HG02610 (cell line): ENCODE measurements around the gene CENPA.
"Not testable (repeated sequence)": the region's sequence is repeated elsewhere in the genome, so short reads cannot be mapped to it uniquely, and the experiment has no call there.

ENCODE experiments used
- ATAC-seq: cut with Tn5 transposase; IDR thresholded peaks from one replicate; pipeline ENCODE4 v1.9.1; 2021; ENCODE audit warnings: mild to moderate bottlenecking, moderate library complexity; ENCODE audit not compliant: unreplicated experiment

CENPA gene

DNA sequence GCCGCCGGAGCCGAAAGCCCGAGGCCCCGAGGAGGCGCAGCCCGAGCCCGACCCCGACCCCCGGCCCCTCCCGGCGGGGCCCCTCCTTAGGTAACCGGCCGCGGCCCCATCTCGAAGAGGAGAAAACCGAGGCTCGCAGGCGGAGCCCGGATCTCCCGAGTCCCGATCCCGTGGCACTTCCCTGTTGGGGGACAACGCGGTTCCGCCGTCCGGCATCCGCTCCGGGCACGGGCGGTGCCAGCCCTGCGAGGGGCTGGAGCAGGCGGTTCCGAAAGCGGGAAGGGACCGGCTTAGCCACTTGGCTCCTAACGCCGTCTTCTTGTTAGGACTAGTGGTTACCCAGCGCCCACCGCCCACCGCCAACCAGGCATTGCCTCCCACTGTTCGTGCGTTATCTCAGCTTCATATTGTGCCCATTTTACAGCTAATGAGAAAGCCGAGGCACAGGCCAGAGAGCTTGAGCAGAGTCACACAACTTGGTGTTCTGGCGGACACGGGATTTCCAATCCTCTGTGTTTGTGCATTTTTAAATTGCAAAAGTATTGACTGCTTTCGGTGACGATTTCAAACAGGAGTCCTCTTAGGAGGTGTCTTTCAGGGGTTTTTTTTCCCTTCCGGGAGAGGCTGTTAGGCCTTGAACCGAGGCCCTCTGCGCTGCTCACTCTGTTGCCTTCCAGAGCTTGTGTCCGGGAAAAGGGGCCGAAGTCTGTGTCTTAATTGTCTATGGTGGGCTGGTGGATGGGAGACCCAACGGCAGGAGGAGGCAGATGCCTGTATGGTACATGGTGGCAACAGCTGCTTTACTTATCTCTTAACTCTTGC is 562 bp downstream of the CENPA start:
- peak; percentile 8 for ATAC-seq

DNA sequence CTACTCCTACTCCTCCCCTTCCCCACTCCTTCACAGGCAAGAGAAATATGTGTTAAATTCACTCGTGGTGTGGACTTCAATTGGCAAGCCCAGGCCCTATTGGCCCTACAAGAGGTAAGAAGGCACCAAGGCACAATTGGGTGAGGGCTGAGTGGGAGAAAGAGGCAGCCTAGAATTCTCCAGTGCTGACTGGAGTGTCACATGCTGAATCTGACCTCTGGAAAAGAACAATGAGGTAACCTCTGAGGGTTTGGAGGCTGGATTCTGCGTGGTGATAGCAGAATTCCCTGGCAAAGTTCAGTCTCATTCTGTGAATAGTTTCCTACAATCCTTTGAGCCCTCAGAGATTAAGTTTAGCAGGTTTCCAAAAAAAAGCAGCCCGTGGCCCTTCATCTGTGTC is 6.9 kb downstream of the CENPA start:
- ATAC-seq, result no peak

DNA sequence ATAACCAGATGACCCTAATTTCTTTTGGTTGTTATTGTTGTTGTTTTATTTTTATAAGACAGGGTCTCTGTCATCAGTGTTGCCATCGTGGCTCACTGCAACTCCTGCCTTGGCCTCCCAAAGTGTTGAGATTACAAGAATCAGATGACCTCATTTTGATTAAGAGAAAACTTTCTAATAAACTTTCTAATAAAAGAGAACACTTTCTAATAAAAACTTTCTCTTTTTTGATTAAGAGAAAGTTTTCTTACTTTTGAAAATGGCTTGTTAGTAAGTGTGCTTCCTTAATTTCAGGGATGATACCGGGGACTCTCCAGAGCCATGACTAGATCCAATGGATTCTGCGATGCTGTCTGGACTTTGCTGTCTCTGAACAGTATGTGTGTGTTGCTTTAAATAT is 7.7 kb downstream of the CENPA start:
- ATAC-seq, result no peak

DNA sequence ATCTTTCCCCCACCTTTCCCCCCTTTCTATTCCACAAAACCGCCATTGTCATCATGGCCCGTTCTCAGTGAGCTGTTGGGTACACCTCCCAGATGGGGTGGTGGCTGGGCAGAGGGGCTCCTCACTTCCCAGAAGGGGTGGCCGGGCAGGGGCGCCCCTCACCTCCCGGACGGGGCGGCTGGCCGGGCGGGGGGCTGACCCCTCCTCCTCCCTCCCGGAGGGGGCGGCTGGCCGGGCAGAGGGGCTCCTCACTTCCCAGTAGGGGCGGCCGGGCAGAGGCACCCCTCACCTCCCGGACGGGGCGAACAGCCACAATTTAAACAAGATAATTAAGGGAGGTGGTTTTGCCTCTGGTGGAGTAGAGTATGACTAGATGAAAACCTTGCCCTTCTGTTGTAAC is 9.3 kb downstream of the CENPA start:
- ATAC-seq, result not testable (repeated sequence)

DNA sequence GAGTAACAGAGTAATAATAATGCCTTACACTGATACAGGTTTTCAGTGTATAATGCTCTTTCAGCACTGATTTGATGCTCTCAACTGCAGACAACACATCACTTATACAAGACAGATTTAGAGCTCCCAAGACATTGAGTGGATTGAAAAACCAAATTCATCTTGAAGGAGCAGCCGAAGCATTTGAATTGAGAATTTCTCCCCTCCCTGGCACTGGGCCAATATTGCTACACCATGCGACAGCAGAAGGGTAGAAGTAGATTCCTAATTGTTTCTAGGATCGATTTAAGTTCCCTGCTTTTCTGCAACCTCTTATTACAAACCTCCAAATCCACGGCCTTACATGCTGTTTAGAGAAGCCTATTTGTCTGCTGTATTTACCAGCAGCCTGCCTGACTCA is 15.5 kb downstream of the CENPA start:
- no peak for ATAC-seq

DNA sequence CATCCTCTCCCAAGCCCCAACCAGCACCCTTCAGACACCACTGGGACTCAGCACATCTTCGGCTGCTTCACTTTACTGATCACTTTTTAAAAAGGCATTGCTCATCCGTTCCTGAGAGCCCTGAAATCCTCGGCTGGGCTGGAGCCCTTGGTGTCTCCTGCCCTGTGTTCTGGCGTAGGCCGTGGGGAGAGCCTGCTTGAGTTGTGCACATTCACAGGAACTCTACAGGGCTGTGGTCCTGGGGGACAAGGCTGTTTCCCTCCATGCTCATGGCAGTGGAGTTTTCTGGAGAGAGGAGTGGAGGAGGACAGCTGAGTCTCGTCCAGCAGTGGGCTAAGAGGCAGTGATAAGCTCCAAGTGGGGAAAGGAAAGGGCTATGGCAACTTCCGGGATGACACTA is 15.9 kb downstream of the CENPA start:
- ATAC-seq, result no peak

DNA sequence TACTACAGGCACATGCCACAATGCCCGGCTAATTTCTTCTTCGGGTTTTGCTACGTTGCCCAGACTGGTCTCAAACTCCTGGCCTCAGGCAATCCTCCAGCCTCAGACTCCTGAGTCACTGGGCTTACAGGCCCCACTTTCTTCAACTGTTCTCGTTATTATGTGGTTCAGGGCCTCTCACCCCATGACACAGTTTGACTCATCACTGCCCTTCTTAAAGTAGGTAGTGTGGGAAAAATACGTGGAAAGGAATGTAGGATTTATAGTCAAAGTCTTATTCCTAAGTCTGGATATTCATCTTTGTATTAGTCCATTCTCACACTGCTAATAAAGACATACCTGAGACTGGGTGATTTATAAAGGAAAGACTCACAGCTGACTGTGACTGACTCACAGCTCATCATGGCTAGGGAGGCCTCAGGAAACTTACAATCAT is 19.4 kb downstream of the CENPA start:
- ATAC-seq, result no peak

DNA sequence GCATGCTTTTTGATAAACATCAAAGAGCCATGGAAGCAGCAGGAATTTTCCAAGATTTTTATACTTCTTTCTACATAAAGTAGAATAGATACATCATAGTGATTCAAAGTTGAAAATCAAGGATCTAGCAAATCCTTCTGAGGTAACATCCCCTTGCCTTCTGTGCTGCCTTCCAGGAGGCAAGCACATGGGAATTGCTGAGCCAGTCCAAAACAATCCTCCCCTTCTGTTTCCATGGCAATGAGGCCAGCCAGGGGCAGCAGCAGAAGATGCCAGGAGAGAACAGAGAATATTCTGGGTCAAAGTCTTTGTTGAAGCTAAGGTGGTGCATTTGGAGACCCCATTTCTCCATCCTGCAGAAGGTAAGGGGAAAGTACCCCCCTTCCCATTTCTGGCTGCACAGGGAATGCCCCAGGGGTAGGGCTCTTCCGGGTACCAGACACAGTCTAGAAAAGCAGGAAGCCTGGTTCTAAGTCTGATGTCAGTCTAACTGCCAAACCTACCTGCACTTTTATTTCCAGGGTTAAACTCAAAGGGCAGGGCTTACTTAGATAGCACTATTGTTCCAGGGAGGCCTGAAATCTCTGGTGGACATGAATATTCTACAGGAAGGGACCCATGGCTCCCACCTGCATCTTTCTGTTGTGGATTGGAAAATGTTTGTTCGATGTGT is 22.1 kb downstream of the CENPA start:
- ATAC-seq, result no peak

DNA sequence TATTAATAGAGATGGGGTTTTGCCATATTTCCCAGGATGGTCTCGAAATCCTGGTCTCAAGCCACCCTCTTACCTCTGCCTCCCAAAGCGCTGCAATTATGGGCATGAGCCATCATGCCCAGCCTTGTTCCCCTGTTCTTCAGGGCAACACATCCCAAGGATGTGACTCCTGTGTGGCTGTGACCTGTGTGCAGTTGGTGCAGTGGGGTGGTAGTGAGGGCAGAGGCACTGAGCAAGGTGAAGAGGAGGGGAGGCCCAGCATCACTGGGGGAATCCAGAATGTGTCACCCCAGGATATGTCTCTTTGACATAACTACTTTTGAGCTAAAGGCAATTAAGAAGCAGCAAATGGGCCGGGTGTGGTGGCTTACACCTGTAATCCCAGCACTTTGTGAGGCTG is 23.4 kb downstream of the CENPA start:
- ATAC-seq, result no peak

DNA sequence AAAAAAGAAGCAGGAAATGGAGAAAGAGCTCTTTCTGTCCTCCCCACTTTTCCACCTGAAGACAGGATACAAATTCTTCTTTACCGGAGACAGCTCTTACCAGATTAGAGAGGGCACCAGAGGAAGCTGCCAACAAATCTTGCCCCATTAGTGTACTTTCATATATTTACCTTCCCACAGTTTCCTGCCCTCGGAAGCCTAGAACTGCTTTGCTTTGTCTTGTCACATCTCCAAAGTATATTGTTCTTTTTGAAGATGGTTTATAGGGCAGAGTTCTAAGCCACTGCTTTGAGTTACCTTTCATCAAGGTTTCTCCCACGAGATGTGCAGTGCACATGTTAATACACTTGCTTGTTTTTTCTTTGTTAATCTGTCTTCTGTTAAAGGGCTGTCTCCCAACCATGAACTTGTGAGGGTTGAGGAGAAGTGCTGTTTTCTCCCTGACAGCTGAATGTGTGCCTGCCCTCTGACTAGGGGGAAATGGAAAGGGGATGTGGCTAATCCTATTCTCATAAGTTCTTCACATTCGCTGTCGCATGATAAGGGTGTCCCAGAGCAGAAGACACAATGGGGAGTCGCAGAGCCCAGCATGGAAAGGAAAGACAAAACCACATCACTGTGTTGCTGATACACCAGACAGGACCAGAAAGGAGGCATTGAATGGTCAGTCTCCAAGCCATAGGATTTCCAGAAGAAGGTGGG is 24.2 kb downstream of the CENPA start:
- ATAC-seq, result no peak

DNA sequence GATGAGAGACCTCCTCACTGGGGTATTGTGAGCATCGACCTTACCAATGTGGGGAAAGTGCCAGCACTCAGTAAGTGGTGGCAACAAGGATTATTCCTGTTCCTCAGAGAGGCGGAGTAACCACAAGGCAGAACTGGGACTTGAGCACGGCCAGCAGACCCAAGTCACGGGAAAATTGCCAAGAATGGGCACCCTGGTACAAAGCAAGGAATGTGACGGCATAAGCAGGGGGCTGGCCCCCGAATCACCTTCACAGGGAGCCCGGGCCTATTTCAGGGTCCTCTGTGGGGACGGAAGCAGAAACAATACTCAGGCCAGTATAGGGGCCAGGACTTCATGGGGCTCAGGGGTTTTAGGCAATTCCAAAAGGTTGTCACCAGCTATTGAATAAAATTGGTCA is 25.4 kb downstream of the CENPA start:
- ATAC-seq, result no peak

DNA sequence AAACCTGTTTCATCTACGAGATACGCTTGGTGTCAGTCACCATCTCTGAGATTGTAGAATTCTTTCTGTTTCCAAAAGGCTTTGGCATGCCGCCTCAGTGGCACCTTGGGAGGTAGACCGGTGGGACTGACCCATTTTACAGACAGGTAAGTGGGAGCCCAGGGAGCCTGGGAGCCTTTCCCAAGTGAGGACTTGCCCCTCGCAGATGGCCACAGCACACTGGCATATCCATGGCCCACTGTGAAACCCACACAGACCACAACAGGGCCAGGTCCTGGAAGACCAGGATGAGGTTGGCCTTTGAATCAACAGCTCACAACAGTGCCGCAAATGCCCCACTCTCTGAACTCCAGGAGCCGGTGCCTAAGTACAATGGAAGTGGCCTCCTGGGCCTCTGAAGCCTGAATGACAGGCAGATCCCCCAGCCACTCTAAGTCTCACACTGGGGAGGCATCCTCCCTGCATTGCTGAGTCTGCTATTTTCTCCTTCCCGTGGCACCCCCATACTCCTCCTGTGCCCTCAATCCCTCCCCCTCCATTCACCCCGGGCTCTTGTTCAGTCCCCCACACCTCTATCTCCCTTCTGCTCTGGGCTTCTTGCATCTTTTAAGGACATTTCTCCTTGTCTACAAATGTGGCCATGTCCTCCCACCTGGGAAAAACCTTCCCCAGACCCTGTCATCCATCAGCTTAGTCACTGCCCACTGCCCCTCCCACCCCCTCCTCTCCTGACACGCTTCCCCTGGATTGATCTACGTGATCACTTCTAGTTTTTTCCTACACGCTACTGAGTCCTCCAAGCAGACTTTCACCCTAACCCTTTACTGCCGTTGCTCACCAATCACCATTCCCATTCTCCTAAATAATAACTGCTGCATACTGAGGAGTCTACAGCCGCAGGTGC is 26.2 kb downstream of the CENPA start:
- no peak for ATAC-seq

DNA sequence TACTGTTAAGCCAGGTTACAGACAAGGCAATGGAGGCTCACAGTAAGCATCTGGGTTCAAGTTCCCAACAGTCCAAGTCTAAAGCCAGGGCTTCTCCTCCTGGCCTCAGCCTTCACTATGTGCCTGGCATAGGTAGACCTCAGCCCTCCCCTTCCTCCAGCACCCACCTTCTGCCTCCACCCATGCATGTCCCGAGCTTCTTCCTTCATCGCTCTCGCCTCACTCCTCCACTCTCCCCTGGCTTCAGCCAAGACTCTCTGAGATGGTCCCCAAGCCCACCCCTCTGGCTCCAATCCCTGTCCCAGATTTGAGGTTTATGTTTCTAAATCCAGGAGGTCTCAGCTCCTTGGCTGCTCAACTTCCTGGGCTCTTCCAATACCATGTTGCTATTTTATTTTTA is 26.9 kb downstream of the CENPA start:
- ATAC-seq, result no peak

DNA sequence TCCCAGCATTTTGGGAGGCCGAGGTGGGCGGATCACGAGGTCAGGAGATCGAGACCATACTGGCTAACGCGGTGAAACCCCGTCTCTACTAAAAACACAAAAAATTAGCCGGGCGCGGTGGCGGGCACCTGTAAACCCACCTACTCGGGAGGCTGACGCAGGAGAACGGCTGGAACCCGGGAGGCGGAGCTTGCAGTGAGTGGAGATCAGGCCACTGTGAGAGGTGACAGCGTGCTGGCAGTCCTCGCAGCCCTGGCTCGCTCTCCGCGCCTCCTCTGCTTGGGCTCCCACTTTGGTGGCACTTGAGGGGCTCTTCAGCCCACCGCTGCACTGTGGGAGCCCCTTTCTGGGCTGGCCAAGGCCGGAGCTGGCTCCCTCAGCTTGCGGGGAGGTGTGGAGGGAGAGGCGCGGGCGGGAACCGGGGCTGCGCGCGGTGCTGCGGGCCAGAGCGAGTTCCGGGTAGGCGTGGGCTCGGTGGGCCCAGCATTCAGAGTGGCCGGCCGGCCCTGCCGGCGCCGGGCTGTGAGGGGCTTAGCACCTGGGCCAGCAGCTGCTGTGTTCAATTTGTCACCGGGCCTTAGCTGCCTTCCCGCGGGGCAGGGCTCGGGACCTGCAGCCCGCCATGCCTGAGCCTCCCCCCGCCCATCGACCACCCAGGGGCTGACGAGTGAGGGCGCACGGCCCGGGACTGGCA is 28.4 kb downstream of the CENPA start:
- ATAC-seq, result not testable (repeated sequence)

DNA sequence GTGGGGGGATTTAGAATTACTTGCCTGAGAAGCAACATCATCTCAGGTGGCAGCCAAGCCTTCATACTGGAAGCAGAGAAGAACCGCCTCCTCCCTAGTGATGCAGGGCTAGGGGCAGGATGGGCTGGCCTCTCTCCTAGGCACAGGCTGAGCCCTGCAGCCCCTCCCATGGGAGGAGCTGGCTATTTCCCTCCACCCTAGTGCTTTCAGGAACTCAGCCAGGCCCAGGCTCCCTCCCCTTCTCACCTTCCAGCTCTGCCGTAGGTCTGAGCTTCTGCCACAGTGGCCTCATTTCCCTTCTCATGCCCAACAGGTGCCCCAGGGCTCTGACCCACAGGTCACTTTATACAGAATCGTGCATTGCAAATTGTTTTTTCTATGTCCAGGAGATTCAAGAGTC is 31.0 kb downstream of the CENPA start:
- ATAC-seq, result no peak

DNA sequence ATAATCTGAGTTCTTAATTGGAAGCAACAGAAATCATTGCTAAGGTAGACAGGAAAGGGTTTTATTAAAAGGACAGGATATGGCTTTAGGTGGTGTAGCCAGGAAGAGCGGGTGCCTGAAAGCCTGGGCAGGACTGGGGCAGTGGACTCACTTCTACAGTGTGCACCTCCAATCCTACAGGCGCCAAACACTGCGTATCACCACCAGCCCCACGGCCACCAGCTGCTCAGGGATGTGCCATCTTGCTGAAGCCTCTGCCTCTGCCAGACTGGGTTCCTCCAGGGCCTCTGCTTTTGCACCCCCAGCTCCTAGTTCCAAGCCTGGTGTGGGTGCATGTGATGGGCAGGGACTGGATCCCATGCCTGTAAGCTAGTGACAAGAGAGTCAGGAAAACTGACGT is 32.4 kb downstream of the CENPA start:
- ATAC-seq, result no peak

DNA sequence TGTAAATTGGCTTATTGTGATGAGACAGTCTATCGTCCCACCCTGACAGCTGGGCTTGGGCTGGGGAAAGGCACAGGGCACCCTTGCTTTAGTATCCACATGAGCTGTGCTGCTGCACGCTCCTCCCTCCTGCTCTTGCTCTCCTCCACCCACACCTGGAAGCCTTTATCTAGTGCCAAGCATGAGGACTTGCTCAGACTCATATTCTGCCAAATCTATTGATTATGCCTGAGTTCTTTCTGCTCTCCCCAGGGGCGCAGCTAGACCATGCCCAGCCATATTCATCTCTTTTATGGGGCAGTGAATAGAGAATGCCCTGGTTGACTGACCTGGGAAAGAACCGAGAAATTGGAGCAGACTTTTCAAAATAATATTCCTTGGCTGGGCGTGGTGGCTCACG is 33.1 kb downstream of the CENPA start:
- no peak for ATAC-seq

DNA sequence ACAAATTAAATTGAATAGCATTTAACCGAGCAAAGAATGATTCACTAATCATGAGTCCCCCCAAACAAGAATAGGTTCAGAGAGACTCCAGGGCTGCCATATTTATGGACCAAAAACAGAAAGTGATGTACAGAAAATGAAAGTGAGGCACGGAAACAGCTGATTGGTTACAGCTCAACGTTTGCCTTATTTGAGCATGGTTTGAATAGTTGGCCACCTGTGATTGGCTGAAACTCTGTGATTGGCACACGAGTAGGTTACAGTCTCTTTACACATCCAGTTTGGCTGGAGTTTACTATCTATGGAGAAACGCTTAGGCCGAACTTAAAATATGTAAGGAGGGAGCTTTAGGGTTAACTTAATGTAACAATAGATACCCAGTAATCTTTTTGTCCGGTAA is 35.1 kb downstream of the CENPA start:
- ATAC-seq, result no peak

DNA sequence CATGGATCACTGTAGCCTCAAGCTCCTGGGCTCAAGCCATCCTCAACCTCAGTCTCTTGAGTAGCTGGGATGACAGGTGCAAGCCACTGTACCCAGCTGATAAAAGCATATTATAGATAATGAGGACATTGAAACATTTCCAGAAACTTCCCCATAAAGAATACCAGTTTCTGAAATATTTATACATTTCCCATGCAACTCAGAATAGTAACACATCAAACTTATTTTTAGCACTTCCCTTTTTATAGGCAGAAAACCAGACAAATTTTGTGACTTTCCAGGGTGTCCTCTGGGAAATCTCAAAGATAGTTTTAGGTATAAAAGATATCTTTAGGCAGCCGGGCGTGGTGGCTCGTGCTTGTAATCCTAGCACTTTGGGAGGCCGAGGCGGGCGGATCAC is 37.0 kb downstream of the CENPA start:
- no peak for ATAC-seq
